Mucosa of descending colon (tissue), 3 donors: ENCODE data around the gene MLIP. TPM values are rescaled to one million over a fixed set of nuclear protein-coding genes. Genes with fewer than 3 reads are reported as not detected.

Experiments
- ATAC-seq: fragments of 200-7000 bp; cut with Tn5 transposase; one replicate; pipeline ENCODE4 v1.9.1; 2020; ENCODE audit warnings: mild to moderate bottlenecking, moderate library complexity
- DNase-seq, 3 donors: peaks; one replicate each; pipeline ENCODE4 v3.0.0-alpha.2; 2020
- H3K36me3 ChIP-seq: fragments of 200-600 bp; one replicate; pipeline ENCODE4 v1.8.0; 2021; ENCODE audit warnings: low read depth, mild to moderate bottlenecking
- H3K4me1 ChIP-seq: fragments of 200-600 bp; one replicate; pipeline ENCODE4 v1.8.0; 2021; ENCODE audit warnings: low read depth, mild to moderate bottlenecking
- H3K4me3 ChIP-seq: fragments of 200-600 bp; one replicate; pipeline ENCODE4 v1.8.0; 2021; ENCODE audit warnings: mild to moderate bottlenecking
- H3K9me3 ChIP-seq: fragments of 200-600 bp; one replicate; pipeline ENCODE4 v1.8.0; 2021; ENCODE audit warnings: mild to moderate bottlenecking
- intact Hi-C, 2 donors: fragments of 100-400 bp; cut with DNase I in 1 of 2; cut with micrococcal nuclease in 1 of 2; formaldehyde crosslinking; loops; one replicate each; pipeline versions ENCODE4 v1.11.0 to v1.11.1; 2022; cut with DNase I, micrococcal nuclease
- total RNA-seq, 3 donors: library from RNA; stranded (reverse); fragmentation: NEBNext Ultra II Directional in 2 of 3; extraction: Animal tissue kit (Norgen Biotek cat#: 25700) in 2 of 3; gene quantifications; one replicate each; pipeline versions ENCODE4 v1.2.1 to v1.2.4, GENCODE V29; 2021 to 2023
- TF ChIP-seq, protein P1 (sequence below): fragments of 200-600 bp; IDR thresholded peaks from one replicate; pipeline ENCODE4 v1.8.0; 2022; ENCODE audit warnings: antibody characterized with exemption, mild to moderate bottlenecking
- donor health status: DM: no; HTN: no; CAD: no; lungs with moderate emphysema.
- donor health status: DM: no; HTN: no; CAD: no.
- donor health status: DM: no; HTN: yes; CAD: no.

MLIP gene
- total RNA-seq, 3 donors from 2014 or later, result 1.9 to 2.5 (median 2.3) TPM

DNA sequence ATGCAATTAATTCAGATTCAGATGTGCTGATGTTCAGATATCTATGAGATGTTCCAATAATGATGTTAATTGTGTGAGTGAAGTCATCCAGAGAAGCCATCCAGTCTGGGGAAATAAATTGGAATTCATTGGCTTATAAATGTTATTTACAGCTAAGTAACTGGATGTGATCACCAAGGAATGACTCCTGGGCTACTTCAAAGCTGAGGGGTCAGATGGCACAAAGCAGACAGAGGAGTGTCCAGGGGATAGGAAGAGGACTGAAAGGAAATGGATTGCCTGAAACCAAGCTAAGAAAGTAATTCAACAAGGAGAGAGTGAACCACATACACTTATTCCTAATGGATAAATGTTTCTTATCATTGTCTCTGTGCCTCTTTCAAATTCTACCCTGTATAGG lies 4.5 kb upstream of the MLIP start:
- H3K4me3 ChIP-seq, result no peak overlapping the region
- H3K36me3 ChIP-seq, result no peaks in the 10 kb centered on the region
- TF ChIP-seq, protein P1, sequence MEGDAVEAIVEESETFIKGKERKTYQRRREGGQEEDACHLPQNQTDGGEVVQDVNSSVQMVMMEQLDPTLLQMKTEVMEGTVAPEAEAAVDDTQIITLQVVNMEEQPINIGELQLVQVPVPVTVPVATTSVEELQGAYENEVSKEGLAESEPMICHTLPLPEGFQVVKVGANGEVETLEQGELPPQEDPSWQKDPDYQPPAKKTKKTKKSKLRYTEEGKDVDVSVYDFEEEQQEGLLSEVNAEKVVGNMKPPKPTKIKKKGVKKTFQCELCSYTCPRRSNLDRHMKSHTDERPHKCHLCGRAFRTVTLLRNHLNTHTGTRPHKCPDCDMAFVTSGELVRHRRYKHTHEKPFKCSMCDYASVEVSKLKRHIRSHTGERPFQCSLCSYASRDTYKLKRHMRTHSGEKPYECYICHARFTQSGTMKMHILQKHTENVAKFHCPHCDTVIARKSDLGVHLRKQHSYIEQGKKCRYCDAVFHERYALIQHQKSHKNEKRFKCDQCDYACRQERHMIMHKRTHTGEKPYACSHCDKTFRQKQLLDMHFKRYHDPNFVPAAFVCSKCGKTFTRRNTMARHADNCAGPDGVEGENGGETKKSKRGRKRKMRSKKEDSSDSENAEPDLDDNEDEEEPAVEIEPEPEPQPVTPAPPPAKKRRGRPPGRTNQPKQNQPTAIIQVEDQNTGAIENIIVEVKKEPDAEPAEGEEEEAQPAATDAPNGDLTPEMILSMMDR, result no peak
- intact Hi-C loops, result no loop called here
- DNase-seq (no peak), ATAC-seq (no peak)
- no peaks in the 10 kb centered on the region for H3K4me1 ChIP-seq
- no peaks in the 10 kb centered on the region for H3K9me3 ChIP-seq

DNA sequence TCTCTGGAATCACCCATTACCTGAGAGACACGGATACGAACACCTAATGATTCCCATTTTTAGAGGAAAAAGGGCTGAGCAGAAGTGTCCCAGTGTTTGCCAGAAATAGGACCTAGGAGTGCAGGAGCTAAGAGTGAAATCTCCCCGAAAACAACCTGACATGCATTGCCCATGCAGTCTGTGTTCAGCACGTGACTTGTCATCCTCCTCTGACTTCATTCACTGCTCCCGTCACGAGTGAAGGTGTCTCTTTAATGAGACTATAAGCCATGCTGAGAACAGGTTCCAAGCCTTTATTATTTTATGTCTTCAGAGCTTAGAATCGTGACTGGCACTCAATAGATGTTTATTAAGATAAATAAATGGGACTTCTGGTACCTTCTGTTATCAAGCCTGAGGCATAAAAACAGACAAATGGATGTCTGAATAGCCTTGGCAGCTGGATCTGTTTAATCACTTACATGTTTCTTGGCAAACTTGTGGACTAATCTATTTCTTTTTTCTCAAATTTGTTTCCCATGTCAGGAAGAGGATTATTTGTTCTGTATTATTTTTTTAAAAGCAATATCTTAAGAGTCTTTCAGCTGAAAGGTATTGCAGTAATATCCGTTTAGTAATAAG lies 3.7 kb upstream of the MLIP start:
- ATAC-seq, result no peak
- H3K4me1 ChIP-seq, result no peaks in the 10 kb centered on the region
- H3K9me3 ChIP-seq, result no peaks in the 10 kb centered on the region
- no peak overlapping the region for H3K4me3 ChIP-seq
- no peaks in the 10 kb centered on the region for H3K36me3 ChIP-seq
- DNase-seq, result no peak
- intact Hi-C loops, result no loop called here
- TF ChIP-seq, protein P1, result no peak

DNA sequence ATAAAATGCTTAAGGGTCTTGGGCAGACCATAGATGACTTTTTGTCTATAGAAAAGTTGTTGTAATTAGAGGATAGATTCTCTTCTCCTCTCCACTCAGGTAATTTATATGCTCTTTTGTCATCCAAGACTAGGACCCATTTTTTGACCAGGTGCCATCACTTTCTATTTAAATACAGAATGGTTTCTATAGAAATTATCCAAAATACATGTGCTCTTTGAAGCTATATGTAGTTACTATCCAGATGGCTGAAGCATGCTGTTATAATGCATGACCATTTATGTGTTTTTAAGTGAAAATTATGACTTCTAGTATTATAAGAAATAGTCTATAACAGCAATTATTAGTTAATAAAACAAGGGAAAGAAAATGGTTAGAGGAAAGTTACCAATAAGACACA lies 3.0 kb upstream of the MLIP start:
- intact Hi-C loops, result no loop called here
- no peak overlapping the region for H3K4me3 ChIP-seq
- H3K9me3 ChIP-seq, result no peaks in the 10 kb centered on the region
- no peaks in the 10 kb centered on the region for H3K4me1 ChIP-seq
- TF ChIP-seq, protein P1, result no peak
- H3K36me3 ChIP-seq, result no peaks in the 10 kb centered on the region
- ATAC-seq (no peak), DNase-seq (no peak)

DNA sequence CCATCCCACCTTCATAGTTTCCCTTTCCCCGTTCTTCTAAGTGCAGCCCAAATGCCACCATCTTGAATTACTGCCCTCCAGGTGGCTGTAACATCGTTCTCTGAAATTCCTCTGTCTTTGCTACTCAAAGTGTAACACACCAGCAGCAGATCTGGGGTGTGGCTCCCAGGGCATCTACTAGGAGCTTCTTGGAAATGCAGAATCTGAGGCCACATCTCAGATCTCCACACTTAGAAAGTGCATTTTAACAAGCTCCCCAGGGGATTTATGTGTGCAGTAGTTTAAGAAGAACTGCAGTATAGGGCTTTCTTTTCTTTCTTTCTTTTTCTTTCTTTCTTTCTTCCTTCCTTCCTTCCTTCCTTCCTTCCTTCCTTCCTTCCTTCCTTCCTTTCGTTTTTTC lies 1.7 kb upstream of the MLIP start:
- no peak overlapping the region for H3K4me3 ChIP-seq
- ATAC-seq (no peak), DNase-seq (no peak)
- H3K9me3 ChIP-seq, result no peaks in the 10 kb centered on the region
- H3K4me1 ChIP-seq, result no peaks in the 10 kb centered on the region
- intact Hi-C loops, result no loop called here
- TF ChIP-seq, protein P1, result no peak
- no peaks in the 10 kb centered on the region for H3K36me3 ChIP-seq

DNA sequence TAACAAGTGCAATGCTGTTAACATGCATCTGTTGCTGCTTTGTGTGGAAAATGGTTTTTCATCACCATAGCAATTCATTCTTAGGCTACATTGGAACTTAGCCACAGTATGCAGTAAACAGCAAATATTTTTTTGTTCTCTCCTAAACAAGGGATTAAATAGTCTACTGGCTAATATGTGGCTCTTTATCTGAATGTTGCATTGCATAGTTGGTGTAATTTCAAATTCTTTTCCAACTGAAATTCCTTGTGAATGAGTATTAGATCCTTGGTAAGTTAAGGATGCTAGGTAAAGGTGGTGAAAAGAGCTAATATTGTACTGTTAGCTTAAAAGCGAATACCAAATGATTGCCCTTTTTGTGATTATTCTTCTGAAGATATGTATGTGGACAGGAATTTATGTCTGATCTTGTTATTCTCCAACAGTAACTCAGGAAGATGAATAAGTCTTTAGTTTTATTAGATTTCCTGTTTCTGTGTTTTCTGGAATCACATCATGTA lies 958 bp downstream of the MLIP start:
- ATAC-seq, result no peak
- no peaks in the 10 kb centered on the region for H3K4me1 ChIP-seq
- no peak for DNase-seq
- H3K36me3 ChIP-seq, result no peaks in the 10 kb centered on the region
- intact Hi-C loops, result no loop called here
- H3K9me3 ChIP-seq, result no peaks in the 10 kb centered on the region
- no peak overlapping the region for H3K4me3 ChIP-seq
- TF ChIP-seq, protein P1, result no peak

DNA sequence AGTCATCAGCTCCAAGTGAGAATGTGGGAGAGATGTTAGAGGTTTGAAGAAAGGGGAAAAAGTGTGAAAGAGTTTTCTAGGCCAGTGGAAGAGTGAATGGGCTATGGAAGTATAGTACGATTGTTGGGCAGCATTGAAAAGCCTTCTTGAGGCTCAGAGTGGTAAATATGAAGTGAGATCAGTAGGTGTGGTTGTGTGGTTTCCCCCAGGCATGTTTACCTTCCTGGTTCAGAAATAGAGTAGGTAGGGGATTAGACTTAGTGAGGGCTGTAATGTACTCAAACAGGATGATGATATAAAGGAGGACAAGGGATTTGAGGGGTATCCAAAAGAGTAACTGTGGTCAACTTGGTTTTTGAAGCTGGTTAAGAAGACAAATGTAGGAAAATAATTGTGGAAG lies 3.7 kb downstream of the MLIP start:
- intact Hi-C loops, result no loop called here
- no peak for ATAC-seq

More for the DNA sequence above, 3.7 kb downstream of the MLIP start:
- no peak overlapping the region for H3K4me3 ChIP-seq
- no peak for DNase-seq
- TF ChIP-seq, protein P1, result no peak
- H3K36me3 ChIP-seq, result no peaks in the 10 kb centered on the region
- H3K4me1 ChIP-seq, result no peaks in the 10 kb centered on the region
- no peaks in the 10 kb centered on the region for H3K9me3 ChIP-seq
